ENCODE data around the gene CBX1.

DNA sequence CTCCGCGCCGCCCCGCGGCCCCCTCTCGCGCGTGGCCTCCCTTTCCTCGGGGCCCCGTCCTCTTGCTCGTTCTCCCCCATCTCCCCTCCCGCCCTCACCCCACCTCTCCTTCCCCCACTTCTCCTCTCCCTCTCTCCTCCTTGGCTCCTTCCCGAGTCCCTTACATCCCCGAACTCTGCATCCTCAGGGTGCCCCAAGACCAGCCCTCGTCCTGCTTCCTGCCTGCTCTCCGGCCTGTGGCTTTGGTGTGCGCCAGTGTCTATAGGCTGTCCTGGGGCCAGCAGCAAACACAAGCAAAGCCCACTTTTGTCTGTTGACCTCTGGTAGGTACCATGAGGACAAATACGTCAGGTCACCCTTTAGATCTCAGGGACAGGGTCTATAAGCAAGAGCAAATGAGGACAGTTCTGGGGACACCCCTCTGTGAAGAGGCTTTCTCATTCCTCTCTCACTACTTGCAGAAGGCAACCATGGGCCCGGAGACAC is 63.4 kb downstream of the CBX1 start:
- TF ChIP-seq, protein P1, sequence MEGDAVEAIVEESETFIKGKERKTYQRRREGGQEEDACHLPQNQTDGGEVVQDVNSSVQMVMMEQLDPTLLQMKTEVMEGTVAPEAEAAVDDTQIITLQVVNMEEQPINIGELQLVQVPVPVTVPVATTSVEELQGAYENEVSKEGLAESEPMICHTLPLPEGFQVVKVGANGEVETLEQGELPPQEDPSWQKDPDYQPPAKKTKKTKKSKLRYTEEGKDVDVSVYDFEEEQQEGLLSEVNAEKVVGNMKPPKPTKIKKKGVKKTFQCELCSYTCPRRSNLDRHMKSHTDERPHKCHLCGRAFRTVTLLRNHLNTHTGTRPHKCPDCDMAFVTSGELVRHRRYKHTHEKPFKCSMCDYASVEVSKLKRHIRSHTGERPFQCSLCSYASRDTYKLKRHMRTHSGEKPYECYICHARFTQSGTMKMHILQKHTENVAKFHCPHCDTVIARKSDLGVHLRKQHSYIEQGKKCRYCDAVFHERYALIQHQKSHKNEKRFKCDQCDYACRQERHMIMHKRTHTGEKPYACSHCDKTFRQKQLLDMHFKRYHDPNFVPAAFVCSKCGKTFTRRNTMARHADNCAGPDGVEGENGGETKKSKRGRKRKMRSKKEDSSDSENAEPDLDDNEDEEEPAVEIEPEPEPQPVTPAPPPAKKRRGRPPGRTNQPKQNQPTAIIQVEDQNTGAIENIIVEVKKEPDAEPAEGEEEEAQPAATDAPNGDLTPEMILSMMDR (IDR thresholded peaks at IDR 0.05; ENCODE audit: low read length), result no peak
- TF ChIP-seq EZH2 (optimal IDR thresholded peaks at IDR 0.05; ENCODE audit: low read depth, low read length), result no peak
